ENCODE data around the gene CACNA1C.

DNA sequence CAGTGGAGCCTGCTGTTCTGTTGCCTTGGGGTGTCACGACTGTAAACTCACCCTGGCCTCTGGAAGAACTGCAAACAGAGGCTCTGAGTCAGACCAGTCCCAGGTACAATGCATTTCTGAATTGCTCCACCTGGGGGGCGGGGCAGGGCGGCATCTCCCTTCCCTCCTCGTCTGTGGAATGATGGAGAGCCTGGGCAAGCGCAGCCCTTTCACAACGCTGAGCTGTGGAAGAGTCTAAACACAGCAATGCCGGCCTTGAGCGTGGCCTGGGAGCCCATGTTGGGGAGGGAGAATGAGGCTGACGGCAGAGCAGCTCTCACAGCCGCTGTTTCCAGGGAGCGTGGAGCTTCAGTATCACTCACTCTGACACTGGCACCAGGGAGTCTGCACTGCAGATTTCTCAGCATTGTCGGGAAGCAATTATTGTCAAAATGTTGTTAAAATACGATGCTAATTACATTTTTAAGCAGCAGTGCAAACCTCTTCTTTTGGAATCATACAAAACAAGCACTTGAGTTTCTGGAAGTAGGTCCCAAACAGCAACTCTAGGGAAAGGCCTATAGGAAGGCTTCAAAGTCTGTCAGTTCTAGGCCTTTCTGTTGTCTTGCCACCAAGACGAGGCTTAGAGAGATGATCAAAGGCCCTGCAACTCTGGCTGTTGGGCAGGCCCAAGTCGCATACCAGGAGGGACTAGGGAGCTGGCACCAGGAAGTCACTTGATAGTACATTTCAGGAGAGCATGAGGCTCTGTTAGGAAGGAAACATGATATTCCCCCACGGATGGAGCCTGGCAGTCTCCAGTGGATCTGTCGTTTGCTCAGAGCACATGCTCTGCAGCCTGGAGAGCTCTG lies 498.0 kb downstream of the CACNA1C start:
- TF ChIP-seq, protein P1, sequence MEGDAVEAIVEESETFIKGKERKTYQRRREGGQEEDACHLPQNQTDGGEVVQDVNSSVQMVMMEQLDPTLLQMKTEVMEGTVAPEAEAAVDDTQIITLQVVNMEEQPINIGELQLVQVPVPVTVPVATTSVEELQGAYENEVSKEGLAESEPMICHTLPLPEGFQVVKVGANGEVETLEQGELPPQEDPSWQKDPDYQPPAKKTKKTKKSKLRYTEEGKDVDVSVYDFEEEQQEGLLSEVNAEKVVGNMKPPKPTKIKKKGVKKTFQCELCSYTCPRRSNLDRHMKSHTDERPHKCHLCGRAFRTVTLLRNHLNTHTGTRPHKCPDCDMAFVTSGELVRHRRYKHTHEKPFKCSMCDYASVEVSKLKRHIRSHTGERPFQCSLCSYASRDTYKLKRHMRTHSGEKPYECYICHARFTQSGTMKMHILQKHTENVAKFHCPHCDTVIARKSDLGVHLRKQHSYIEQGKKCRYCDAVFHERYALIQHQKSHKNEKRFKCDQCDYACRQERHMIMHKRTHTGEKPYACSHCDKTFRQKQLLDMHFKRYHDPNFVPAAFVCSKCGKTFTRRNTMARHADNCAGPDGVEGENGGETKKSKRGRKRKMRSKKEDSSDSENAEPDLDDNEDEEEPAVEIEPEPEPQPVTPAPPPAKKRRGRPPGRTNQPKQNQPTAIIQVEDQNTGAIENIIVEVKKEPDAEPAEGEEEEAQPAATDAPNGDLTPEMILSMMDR (conservative IDR thresholded peaks at IDR 0.05) = no peak
- TF ChIP-seq EZH2 (IDR thresholded peaks at IDR 0.05; ENCODE audit: low read depth) = no peak

Measured in PC-9 (cell line).